HUES6 (cell line): ENCODE data around the gene ALOX15.
"Not testable (repeated sequence)": the region's sequence is repeated elsewhere in the genome, so short reads cannot be mapped to it uniquely, and the experiment has no call there.

Source experiments
- H3K27ac ChIP-seq: 2 replicates; pipeline ENCODE4 v1.7.0; 2013; ENCODE audit warnings: low read depth, mild to moderate bottlenecking, low read length, inconsistent platforms
- H3K27me3 ChIP-seq: 2 replicates; pipeline ENCODE4 v1.6.1; 2013; ENCODE audit warnings: low read length; ENCODE audit not compliant: control insufficient read depth, insufficient read depth
- H3K36me3 ChIP-seq: 2 replicates; pipeline ENCODE4 v1.6.1; 2013; ENCODE audit warnings: low read length; ENCODE audit not compliant: control insufficient read depth, insufficient read depth
- H3K4me1 ChIP-seq: 2 replicates; pipeline ENCODE4 v1.6.1; 2013; ENCODE audit warnings: low read length; ENCODE audit not compliant: control insufficient read depth, insufficient read depth
- H3K4me3 ChIP-seq: 2 replicates; pipeline ENCODE4 v1.5.1; 2013; ENCODE audit warnings: low read depth, low read length
- H3K9ac ChIP-seq: one replicate; pipeline ENCODE4 v1.6.1; 2013; ENCODE audit warnings: mild to moderate bottlenecking, low read length
- H3K9me3 ChIP-seq: 2 replicates; pipeline ENCODE4 v1.6.1; 2013; ENCODE audit warnings: low read depth, low read length; ENCODE audit not compliant: control insufficient read depth, insufficient read depth

ALOX15 gene

GRCh38 chr17:4633643-4634042, 7.8 kb downstream of the ALOX15 start:
- no peak overlapping the region for H3K9ac ChIP-seq
- peaks cover 25% of the 10 kb centered on the region for H3K4me1 ChIP-seq

GRCh38 chr17:4632581-4632920, 8.9 kb downstream of the ALOX15 start:
- Histone ChIP-seq H3K9ac (no peak overlapping the region), H3K27me3 (peaks cover 33% of the 10 kb centered on the region), H3K9me3 (peaks cover 4% of the 10 kb centered on the region; the same call in 1 of the 2 replicates), H3K36me3 (no peaks in the 10 kb centered on the region), H3K27ac (no peak overlapping the region), H3K4me3 (no peak overlapping the region), H3K4me1 (peaks cover 25% of the 10 kb centered on the region)

More at GRCh38 chr17:4633643-4634042, 7.8 kb downstream of the ALOX15 start:
- Histone ChIP-seq H3K27me3 (peaks cover 41% of the 10 kb centered on the region), H3K36me3 (no peaks in the 10 kb centered on the region), H3K4me3 (no peak overlapping the region), H3K9me3 (peaks cover 4% of the 10 kb centered on the region; the same call in 1 of the 2 replicates), H3K27ac (no peak overlapping the region)

GRCh38 chr17:4631836-4632580, 9.5 kb downstream of the ALOX15 start:
- Histone ChIP-seq H3K4me3 (no peak overlapping the region), H3K36me3 (no peaks in the 10 kb centered on the region), H3K9me3 (peaks cover 4% of the 10 kb centered on the region; the same call in 1 of the 2 replicates), H3K27ac (no peak overlapping the region), H3K27me3 (peaks cover 27% of the 10 kb centered on the region), H3K4me1 (peaks cover 25% of the 10 kb centered on the region), H3K9ac (no peak overlapping the region)

- H3K27ac ChIP-seq, result no peak overlapping the region
- no peak overlapping the region for H3K4me3 ChIP-seq
- peaks cover 22% of the 10 kb centered on the region for H3K27me3 ChIP-seq
- H3K9me3 ChIP-seq, result peaks cover 4% of the 10 kb centered on the region; the same call in 1 of the 2 replicates
- peaks cover 25% of the 10 kb centered on the region for H3K4me1 ChIP-seq
- no peaks in the 10 kb centered on the region for H3K36me3 ChIP-seq
- H3K9ac ChIP-seq, result no peak overlapping the region
Observed at GRCh38 chr17:4631431-4631830, 10.0 kb downstream of the ALOX15 start.

GRCh38 chr17:4626734-4627256, 14.7 kb downstream of the ALOX15 start:
- Histone ChIP-seq H3K36me3 (no peaks in the 10 kb centered on the region), H3K27ac (no peak overlapping the region), H3K9ac (no peak overlapping the region), H3K9me3 (peaks cover 3% of the 10 kb centered on the region; the same call in 1 of the 2 replicates), H3K4me3 (no peak overlapping the region), H3K27me3 (0 out of 2 replicates have a peak, but pooled peaks cover 4% of the 10 kb centered on the region), H3K4me1 (peaks cover 5% of the 10 kb centered on the region)

- Histone ChIP-seq H3K9me3 (peaks cover 4% of the 10 kb centered on the region; the same call in 1 of the 2 replicates), H3K36me3 (no peaks in the 10 kb centered on the region), H3K27ac (no peak overlapping the region), H3K9ac (no peak overlapping the region), H3K4me1 (no peaks in the 10 kb centered on the region), H3K27me3 (no peaks in the 10 kb centered on the region), H3K4me3 (no peak overlapping the region)
Observed at GRCh38 chr17:4625181-4625617, 16.3 kb downstream of the ALOX15 start.

GRCh38 chr17:4624451-4624911, 17.0 kb downstream of the ALOX15 start:
- H3K27me3 ChIP-seq, H3K4me3 ChIP-seq, H3K9ac ChIP-seq, H3K36me3 ChIP-seq, H3K9me3 ChIP-seq, H3K4me1 ChIP-seq, H3K27ac ChIP-seq: not testable (repeated sequence)

GRCh38 chr17:4623249-4623648, 18.2 kb downstream of the ALOX15 start:
- no peak overlapping the region for H3K27ac ChIP-seq
- no peak overlapping the region for H3K4me3 ChIP-seq
- no peaks in the 10 kb centered on the region for H3K27me3 ChIP-seq
- no peaks in the 10 kb centered on the region for H3K36me3 ChIP-seq
- no peak overlapping the region for H3K9ac ChIP-seq
- peaks cover under 1% of the 10 kb centered on the region; the same call in 1 of the 2 replicates for H3K4me1 ChIP-seq
- peaks cover 4% of the 10 kb centered on the region; the same call in 1 of the 2 replicates for H3K9me3 ChIP-seq

- H3K27ac ChIP-seq, result no peak overlapping the region
- H3K4me1 ChIP-seq, result peaks cover 7% of the 10 kb centered on the region
- H3K27me3 ChIP-seq, result no peaks in the 10 kb centered on the region
- peaks cover 4% of the 10 kb centered on the region; the same call in 1 of the 2 replicates for H3K9me3 ChIP-seq
- no peak overlapping the region for H3K4me3 ChIP-seq
- H3K9ac ChIP-seq, result no peak overlapping the region
- H3K36me3 ChIP-seq, result no peaks in the 10 kb centered on the region
Observed at GRCh38 chr17:4622375-4622774, 19.1 kb downstream of the ALOX15 start.

GRCh38 chr17:4620531-4621101, 20.9 kb downstream of the ALOX15 start:
- no peaks in the 10 kb centered on the region for H3K36me3 ChIP-seq
- no peak overlapping the region for H3K9ac ChIP-seq
- no peak overlapping the region for H3K27ac ChIP-seq
- peaks cover 7% of the 10 kb centered on the region for H3K4me1 ChIP-seq
- peaks cover 4% of the 10 kb centered on the region; the same call in 1 of the 2 replicates for H3K9me3 ChIP-seq
- no peak overlapping the region for H3K4me3 ChIP-seq
- no peaks in the 10 kb centered on the region for H3K27me3 ChIP-seq
